ENCODE results near the gene PWWP2B. TPM values are rescaled to one million over a fixed set of nuclear protein-coding genes. Genes with fewer than 3 reads are reported as not detected.

PWWP2B gene
- total and polyA plus RNA-seq, 2 of the 13 experiments (the other 11 are each of a cell fraction or from before 2014, with no cell fraction given) = 2.3 to 4.7 TPM

GRCh38 chr10:132450466-132450824, 53.4 kb downstream of the PWWP2B start:
- Histone ChIP-seq H3K9ac (ENCODE audit: insufficient read depth, low read depth, low read length) (no peak overlapping the region), H3K27ac (ENCODE audit: extremely low read length, insufficient read depth, low read length) (no peak overlapping the region), H3K4me1 (ENCODE audit: insufficient read depth, low read length) (peaks cover 74% of the 10 kb centered on the region), H4K20me1 (ENCODE audit: insufficient read depth, low read length) (no peaks in the 10 kb centered on the region), H3K36me3 (replicated peaks in 1 of 2; ENCODE audit: control insufficient read depth in 1 of 2, insufficient read depth in 2 of 2, low read length in 2 of 2) (no peaks in the 10 kb centered on the region), H3K27me3 (ENCODE audit: control insufficient read depth in 1 of 2, insufficient read depth in 2 of 2, low read length in 2 of 2) (no peaks in the 10 kb centered on the region), H2AFZ (ENCODE audit: low read length) (no peak overlapping the region), H3K9me3 (ENCODE audit: low read length) (no peaks in the 10 kb centered on the region), H3K4me2 (ENCODE audit: low read depth, low read length) (no peak overlapping the region), H3K79me2 (ENCODE audit: insufficient read depth, low read length) (no peaks in the 10 kb centered on the region), H3K4me3 (replicated peaks in 1 of 3; ENCODE audit: insufficient read depth in 1 of 3, low read depth in 2 of 3, low read length in 3 of 3) (no peak overlapping the region)
- TF ChIP-seq PREB (CRISPR knock-in tag; IDR thresholded peaks at IDR 0.05) = no peak
- TF ChIP-seq HDAC2 (CRISPR knock-in tag; IDR thresholded peaks at IDR 0.05) = no peak
- TF ChIP-seq ZFP62 (CRISPR knock-in tag; IDR thresholded peaks at IDR 0.05) = no peak
- no peak for TF ChIP-seq RFX3 (CRISPR knock-in tag; IDR thresholded peaks at IDR 0.05)
- TF ChIP-seq TFAP4 (IDR thresholded peaks at IDR 0.05; ENCODE audit: borderline replicate concordance, low read depth) = no peak
- no peak for TF ChIP-seq ZNF878 (CRISPR knock-in tag; IDR thresholded peaks at IDR 0.05)
- no peak for DNase-seq (ENCODE audit: low spot score)
- intact Hi-C loops (cut with micrococcal nuclease; ENCODE audit: unreplicated experiment) (no loop called here), in situ Hi-C loops (cut with HindIII; ENCODE audit: extremely low pct_ligation_motif_present, low pct_unique_long_range_greater_than_20kb) (loop anchor here (5.0 kb wide), 2 partner anchors 63 to 228 kb away; no protein-coding TSS in a partner anchor)
- ChIA-PET POLR2A (no interaction called here), CTCF (ENCODE audit: low intra/inter-chr PET ratio, low total read pairs) (no interaction called here)
- ATAC-seq = no peak
- FAIRE-seq = no peak
- 38% methylated on average over 4 of the region's 9 CpGs for WGBS (ENCODE audit: low lambda C conversion rate)
- BruUV-seq (replicated peaks) = no TSS peak
